Smooth muscle cell (in vitro differentiated cells): ENCODE measurements around the gene PRPF40A. TPM values are rescaled to one million over a fixed set of nuclear protein-coding genes. Genes with fewer than 3 reads are reported as not detected.
"Not testable (repeated sequence)": the region's sequence is repeated elsewhere in the genome, so short reads cannot be mapped to it uniquely, and the experiment has no call there.

Experiments
- DNase-seq: peaks from one replicate; lab custom pipeline; 2025; ENCODE audit not compliant: unreplicated experiment; lab: John Stamatoyannopoulos, UW
- H2AFZ ChIP-seq: fragments of 200-600 bp; sonication (generic); 2 replicates; pipeline ENCODE4 v1.6.0; 2016; ENCODE audit warnings: antibody characterized with exemption, low read depth, mild to moderate bottlenecking
- H3F3A ChIP-seq: fragments of 200-600 bp; sonication (generic); 2 replicates; pipeline ENCODE4 v1.6.0; 2017; ENCODE audit warnings: antibody characterized with exemption, low read depth
- H3K27ac ChIP-seq: fragments of 200-600 bp; sonication (generic); 2 replicates; pipeline ENCODE4 v1.5.1; 2016; ENCODE audit warnings: low read depth, mild to moderate bottlenecking
- H3K27me3 ChIP-seq: fragments of 200-600 bp; sonication (generic); 2 replicates; pipeline ENCODE4 v1.6.1; 2016; ENCODE audit warnings: low read depth, mild to moderate bottlenecking
- H3K36me3 ChIP-seq: fragments of 200-600 bp; sonication (generic); 2 replicates; pipeline ENCODE4 v1.5.1; 2016; ENCODE audit warnings: low read depth
- H3K4me1 ChIP-seq: fragments of 200-600 bp; sonication (generic); 2 replicates; pipeline ENCODE4 v1.5.1; 2016; ENCODE audit warnings: low read depth
- H3K4me2 ChIP-seq: fragments of 200-600 bp; sonication (generic); 2 replicates; pipeline ENCODE4 v1.6.0; 2016; ENCODE audit warnings: mild to moderate bottlenecking
- H3K4me3 ChIP-seq: fragments of 200-600 bp; sonication (generic); 2 replicates; pipeline ENCODE4 v1.5.1; 2016; ENCODE audit warnings: mild to moderate bottlenecking
- H3K79me2 ChIP-seq: fragments of 200-600 bp; sonication (generic); 2 replicates; pipeline ENCODE4 v1.6.0; 2016; ENCODE audit warnings: low read depth, mild to moderate bottlenecking
- H3K9ac ChIP-seq: fragments of 200-600 bp; sonication (generic); 2 replicates; pipeline ENCODE4 v1.6.0; 2016; ENCODE audit warnings: low read depth
- H3K9me3 ChIP-seq: fragments of 200-600 bp; sonication (generic); replicated peaks from 2 replicates; pipeline ENCODE4 v1.5.1; 2016; ENCODE audit warnings: low read depth
- H4K20me1 ChIP-seq: fragments of 200-600 bp; sonication (generic); 2 replicates; pipeline ENCODE4 v1.6.0; 2016; ENCODE audit warnings: low read depth
- CTCF ChIP-seq: fragments of 200-600 bp; sonication (generic); IDR thresholded peaks from 2 replicates; pipeline ENCODE4 v1.5.1; 2017; ENCODE audit warnings: borderline replicate concordance, mild to moderate bottlenecking, antibody characterized with exemption; ENCODE audit not compliant: insufficient read depth, poor library complexity, severe bottlenecking
- WGBS: methylation state at CpG from one replicate; pipeline ENCODE4 v1.1.7; 2016; ENCODE audit warnings: low lambda C conversion rate; 5-methylcytosine and 5-hydroxymethylcytosine counted together
- polyA plus RNA-seq: library from polyadenylated mRNA; unstranded; fragments of >200 nt; fragmentation: Nextera tagmentation; extraction: Ambion mirVana; gene quantifications from 2 replicates; pipeline ENCODE4 v1.2.1, GENCODE V29; 2016
- total RNA-seq: library from RNA; depleted of rRNA; stranded (reverse); fragments of >200 nt; gene quantifications from 2 replicates; pipeline ENCODE4 v1.2.3, GENCODE V29; 2014

PRPF40A gene
- total and polyA plus RNA-seq, 2 experiments from 2014 or later, result 93.4 to 117 TPM

GRCh38 chr2:152730591-152731333 is 13.5 kb upstream of the PRPF40A start:
- WGBS, result 100% methylated on average over 1 of the region's 1 CpG
- H3K27ac ChIP-seq, result no peak overlapping the region
- no peaks in the 10 kb centered on the region for H3K4me1 ChIP-seq
- H3F3A ChIP-seq, result no peaks in the 10 kb centered on the region
- no peak overlapping the region for H3K9ac ChIP-seq
- H3K4me3 ChIP-seq, result no peak overlapping the region
- H3K36me3 ChIP-seq, result peaks cover 1% of the 10 kb centered on the region
- no peak for DNase-seq
- no peak overlapping the region for H2AFZ ChIP-seq
- no peak overlapping the region for H3K4me2 ChIP-seq
- H4K20me1 ChIP-seq, result peaks cover 31% of the 10 kb centered on the region
- TF ChIP-seq CTCF, result no peak
- H3K9me3 ChIP-seq, result no peaks in the 10 kb centered on the region
- H3K79me2 ChIP-seq, result peaks cover 35% of the 10 kb centered on the region
- no peaks in the 10 kb centered on the region for H3K27me3 ChIP-seq

- Histone ChIP-seq H3K27ac (no peak overlapping the region), H3K4me2 (no peak overlapping the region), H3K79me2 (peaks cover 43% of the 10 kb centered on the region), H3K36me3 (no peaks in the 10 kb centered on the region), H3K9me3 (no peaks in the 10 kb centered on the region), H3K4me3 (no peak overlapping the region), H2AFZ (no peak overlapping the region), H4K20me1 (peaks cover 38% of the 10 kb centered on the region), H3F3A (no peaks in the 10 kb centered on the region), H3K9ac (no peak overlapping the region), H3K4me1 (no peaks in the 10 kb centered on the region), H3K27me3 (no peaks in the 10 kb centered on the region)
- no peak for DNase-seq
- 96% methylated on average over 2 of the region's 2 CpGs for WGBS
- TF ChIP-seq CTCF, result no peak
Observed at GRCh38 chr2:152729844-152730243, 12.6 kb upstream of the PRPF40A start.

- Histone ChIP-seq H3F3A (no peaks in the 10 kb centered on the region), H3K4me3 (no peak overlapping the region), H4K20me1 (peaks cover 38% of the 10 kb centered on the region), H2AFZ (no peak overlapping the region), H3K27me3 (no peaks in the 10 kb centered on the region), H3K4me2 (no peak overlapping the region), H3K79me2 (peaks cover 75% of the 10 kb centered on the region), H3K9me3 (no peaks in the 10 kb centered on the region), H3K9ac (no peak overlapping the region), H3K27ac (no peak overlapping the region), H3K4me1 (peaks cover 18% of the 10 kb centered on the region), H3K36me3 (no peaks in the 10 kb centered on the region)
- TF ChIP-seq CTCF, result no peak
- WGBS, result 98% methylated on average over 1 of the region's 1 CpG
- DNase-seq, result no peak
Observed at GRCh38 chr2:152723918-152724317, 6.7 kb upstream of the PRPF40A start.

- not testable (repeated sequence) for H3K36me3 ChIP-seq, H3K4me3 ChIP-seq, H3K4me2 ChIP-seq, H3K9ac ChIP-seq, H2AFZ ChIP-seq, H3F3A ChIP-seq, DNase-seq, H3K27ac ChIP-seq, H3K9me3 ChIP-seq, H3K27me3 ChIP-seq
- Histone ChIP-seq H3K79me2 (peaks cover 66% of the 10 kb centered on the region), H4K20me1 (peaks cover 34% of the 10 kb centered on the region), H3K4me1 (peaks cover 18% of the 10 kb centered on the region)
- 97% methylated on average over 8 of the region's 8 CpGs for WGBS
Observed at GRCh38 chr2:152722639-152723038, 5.4 kb upstream of the PRPF40A start.
